SK-N-MC (cell line): Measurements from ENCODE around the gene KDM6B.

Experiments
- EZH2 ChIP-seq: fragments of 200-600 bp; sonication (generic); IDR thresholded peaks from one replicate; pipeline ENCODE4 v1.6.1; 2017; ENCODE audit warnings: antibody characterized with exemption
- POLR2AphosphoS5 ChIP-seq: IDR thresholded peaks from 2 replicates; pipeline ENCODE4 v1.6.1; 2012; ENCODE audit warnings: mild to moderate bottlenecking, low read depth, low read length, borderline replicate concordance

GRCh38 chr17:7809086-7809790 lies 24.8 kb upstream of the KDM6B start:
- TF ChIP-seq EZH2, result no peak
- TF ChIP-seq POLR2AphosphoS5, result no peak
